Myocyte (in vitro differentiated cells): Measurements from ENCODE around the gene ERN1. TPM values are rescaled to one million over a fixed set of nuclear protein-coding genes. Genes with fewer than 3 reads are reported as not detected.

Experiments used
- DNase-seq: peaks from one replicate; pipeline ENCODE4 v3.0.0-alpha.2; 2012; ENCODE audit warnings: low read depth
- total RNA-seq: library from RNA; depleted of rRNA; stranded (reverse); fragments of >200 nt; gene quantifications from 2 replicates; pipeline ENCODE4 v1.2.3, GENCODE V29; 2014

Gene ERN1
- total RNA-seq, 1 donor from 2014 or later = 4.0 TPM

DNA sequence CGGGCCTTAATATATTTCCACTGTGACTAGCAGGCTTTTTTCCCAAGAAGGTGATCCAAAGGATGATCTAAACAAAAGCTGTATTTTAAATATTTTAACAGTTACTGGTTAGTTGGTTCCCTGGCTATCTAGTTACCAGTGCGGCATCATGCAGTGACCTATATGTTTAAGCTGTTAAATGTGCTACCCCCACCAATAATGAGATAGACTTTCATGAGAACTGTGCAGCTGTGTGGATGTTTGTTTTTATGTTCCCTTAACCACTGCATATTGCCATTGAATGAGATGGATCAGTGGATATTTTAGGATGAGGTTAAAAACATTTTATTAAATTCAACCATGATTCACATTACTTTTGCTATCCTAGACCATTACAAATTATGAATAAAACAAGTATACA is 16.9 kb downstream of the ERN1 start:
- no peak for DNase-seq

GRCh38 chr17:64111831-64112230 is 18.1 kb downstream of the ERN1 start:
- no peak for DNase-seq

GRCh38 chr17:64110379-64111152 is 19.4 kb downstream of the ERN1 start:
- no peak for DNase-seq

DNA sequence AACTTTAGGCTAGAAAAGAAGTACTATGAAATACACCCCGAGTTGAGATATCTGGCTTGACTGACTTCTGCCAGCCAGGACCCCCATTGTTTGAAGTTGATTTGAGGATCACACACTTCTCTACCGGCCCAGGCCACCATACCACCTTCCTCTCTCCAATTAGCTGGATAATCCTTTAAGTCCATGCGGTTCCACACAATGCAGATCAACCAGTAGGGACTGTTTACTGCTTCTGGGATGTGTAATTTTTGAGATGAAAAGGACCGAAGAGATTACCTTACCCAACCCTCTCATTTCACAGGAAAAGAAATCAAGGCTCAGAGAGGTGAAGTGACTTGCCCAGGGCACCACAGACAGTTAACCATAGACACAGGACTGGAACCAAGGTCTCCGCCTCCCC is 20.5 kb downstream of the ERN1 start:
- no peak for DNase-seq

DNA sequence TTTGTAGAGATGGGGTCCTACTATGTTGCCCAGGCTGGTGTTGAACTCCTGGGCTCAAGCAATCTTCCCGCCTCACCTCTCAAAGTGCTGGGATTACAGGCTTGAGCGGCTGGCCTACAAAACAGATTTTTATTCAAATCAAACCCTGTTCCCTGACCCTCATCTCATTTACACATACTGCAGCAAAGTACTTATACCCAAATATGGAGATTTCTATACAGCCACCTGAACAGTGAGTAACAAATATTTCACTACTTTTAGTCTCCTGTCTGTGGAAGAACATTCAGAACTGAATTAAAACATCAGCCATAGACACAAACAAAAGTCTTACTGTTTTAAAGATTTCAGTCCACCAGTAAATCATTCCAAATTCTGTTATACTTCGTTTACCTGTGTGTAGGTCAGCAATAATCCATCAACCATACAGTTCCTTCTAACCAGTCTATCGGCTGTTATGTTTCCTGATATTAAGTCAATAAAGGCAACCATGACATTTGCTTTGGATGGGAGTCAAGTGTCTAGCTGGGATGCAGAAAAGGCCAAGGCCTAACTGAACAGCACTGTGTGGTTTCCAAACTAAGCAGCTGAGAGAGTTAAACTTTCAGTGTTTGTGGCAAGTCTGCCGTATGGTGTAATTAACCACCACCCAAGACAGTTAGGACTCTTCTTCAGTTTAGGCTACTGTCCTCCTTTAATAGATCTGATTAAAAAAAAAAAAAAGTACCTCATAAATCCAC is 22.3 kb downstream of the ERN1 start:
- DNase-seq = peak; percentile 64

DNA sequence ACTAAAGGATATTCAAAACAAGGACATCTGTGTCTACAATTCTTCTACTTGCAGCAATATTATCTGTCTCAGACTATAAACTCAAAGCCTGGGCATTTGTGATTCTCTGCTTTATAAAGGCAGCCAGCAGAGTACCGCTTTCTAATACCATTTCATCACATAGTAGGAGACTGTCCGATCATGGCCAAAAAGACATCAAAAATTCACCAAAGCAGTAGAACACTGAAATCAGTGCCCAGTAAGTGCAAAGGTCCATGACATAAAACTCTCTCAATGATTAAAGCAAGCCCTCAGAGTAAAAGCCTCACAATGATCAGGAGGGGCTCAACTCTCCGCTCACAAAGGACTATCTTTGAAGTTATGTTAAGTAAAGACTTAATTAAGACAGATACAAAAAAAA is 23.0 kb downstream of the ERN1 start:
- no peak for DNase-seq

DNA sequence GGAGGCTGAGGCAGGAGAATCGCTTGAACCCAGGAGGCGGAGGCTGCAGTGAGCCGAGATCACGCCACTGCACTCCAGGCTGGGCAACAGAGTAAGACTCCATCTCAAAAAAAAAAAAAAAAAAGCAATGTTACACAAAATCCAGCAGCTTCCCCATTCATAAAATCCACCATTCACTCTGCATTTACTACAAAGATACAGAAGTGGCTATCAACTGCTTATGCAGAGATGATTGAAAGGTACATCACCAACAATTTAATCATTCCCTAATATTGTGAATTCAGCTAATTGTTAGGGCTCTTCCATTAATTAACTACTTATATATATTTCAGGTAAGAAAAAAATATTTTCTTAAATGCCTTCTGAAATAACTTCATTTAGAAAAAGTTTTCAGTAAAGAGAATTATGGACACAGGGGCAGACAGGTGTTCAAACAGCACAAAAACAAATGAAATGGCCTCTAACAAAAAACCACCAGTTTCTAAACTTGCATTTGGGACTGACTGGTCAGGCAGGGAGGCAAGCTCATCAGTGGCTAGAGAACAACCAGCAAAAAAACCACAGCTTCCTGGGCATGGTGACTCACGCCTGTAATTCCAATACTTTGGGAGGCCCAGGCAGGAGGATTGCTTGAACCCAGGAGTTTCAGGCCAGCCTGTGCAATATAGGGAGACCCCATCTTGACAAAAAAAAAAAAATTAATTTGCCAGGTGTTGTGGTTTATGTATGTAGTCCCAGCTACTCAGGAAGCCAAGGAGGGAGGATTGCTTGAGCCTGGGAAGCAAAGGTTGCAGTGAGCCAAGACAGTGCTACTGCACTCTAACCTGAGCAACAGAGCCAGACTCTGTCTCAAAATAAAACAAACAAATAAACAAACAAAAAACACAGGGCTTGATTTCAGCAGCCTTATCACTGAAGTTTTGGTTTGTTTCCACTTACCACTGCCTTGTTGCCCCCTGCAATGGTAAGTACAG is 26.3 kb downstream of the ERN1 start:
- DNase-seq = peak; percentile 44

- no peak for DNase-seq
These were observed 27.1 kb downstream of the ERN1 start for GRCh38 chr17:64102627-64103390.

- no peak for DNase-seq
These were observed 30.4 kb downstream of the ERN1 start for GRCh38 chr17:64099543-64099942.

DNA sequence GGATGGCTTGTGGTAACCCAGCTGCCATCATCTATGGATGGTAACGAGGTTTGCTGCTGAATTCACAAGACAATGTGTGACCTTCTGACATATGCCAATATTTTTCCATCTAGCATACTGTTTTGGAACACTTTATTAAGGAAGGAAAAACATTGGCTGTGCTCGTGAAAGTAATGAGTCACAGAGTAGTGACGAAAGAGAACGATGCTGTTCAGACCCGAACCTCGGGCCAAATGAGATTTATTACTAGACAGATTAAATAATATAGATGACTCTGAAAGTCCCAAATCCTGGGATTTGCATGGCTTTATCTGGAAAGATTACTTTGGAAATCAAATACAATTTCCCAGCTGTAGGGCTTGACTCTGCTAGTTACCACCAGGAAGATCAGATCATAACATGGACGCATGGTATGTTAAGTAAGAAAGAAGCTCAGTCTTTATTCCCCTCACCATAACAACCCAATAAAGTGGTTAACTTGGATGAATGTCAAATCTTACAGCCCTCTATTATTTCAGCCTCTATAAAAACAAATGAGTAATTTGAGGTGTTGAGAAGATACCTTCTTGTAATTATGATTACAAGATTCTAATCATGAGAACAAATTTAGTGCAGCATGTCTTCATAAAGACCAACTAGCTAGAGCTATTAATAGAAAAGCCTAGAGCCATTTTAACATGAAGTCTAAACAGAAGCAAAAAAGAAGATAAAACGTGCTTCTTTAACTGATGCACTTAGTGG is 32.6 kb downstream of the ERN1 start:
- no peak for DNase-seq

GRCh38 chr17:64096037-64096436 is 33.9 kb downstream of the ERN1 start:
- DNase-seq = no peak

DNA sequence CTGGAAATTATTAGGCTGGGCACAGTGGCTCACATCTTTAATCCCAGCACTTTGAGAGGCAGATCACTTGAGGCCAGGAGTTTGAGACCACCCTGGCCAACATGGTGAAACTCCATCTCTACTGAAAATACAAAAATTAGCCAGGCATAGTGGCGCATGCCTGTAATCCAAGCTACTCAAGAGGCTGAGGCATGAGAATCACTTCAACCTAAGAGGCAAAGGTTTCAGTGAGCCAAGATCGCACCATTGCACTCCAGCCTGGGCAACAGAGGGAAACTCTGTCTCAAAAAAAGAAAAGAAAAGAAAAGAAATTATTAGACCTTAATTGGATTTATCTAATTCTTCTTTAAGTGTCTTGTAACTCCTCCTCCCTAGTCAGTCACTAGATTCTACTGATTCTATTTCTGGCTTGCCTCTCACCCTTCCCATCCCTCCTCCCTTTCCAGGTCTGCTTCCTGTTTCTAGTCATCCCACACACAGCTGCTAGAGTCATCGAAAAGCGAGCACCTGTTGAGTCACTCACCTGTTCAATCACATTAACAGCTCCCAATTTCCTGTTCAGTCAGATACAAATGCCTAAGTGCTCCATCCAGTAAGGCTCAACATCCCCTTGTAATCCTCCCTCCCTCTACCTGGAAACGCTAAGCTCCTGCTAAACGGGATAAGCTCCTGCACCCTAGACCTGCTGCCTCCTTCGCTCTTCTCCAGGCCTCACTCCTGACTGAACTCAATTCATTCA is 34.6 kb downstream of the ERN1 start:
- DNase-seq = peak; percentile 72

DNA sequence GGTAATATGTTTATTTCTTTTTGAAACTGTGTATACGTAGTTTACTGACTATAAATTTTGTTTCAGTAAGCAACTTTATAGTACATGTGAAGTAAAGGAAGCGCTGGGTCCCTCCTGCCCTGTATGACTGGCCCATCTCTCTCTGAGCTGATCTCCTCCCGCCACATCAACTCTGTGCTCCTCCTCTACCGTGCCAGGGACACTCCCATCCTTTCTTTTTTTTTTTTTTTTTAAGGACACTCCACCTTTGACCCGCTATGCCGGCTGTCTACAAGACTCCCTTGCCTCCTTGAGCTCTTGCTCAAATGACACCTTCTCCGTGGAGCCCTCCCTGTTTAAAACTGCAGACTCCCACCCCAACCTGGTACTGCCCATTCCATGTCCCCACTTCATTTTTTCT is 35.5 kb downstream of the ERN1 start:
- no peak for DNase-seq

GRCh38 chr17:64092952-64093451 is 36.9 kb downstream of the ERN1 start:
- DNase-seq = no peak

- no peak for DNase-seq
These were observed 37.8 kb downstream of the ERN1 start for GRCh38 chr17:64092113-64092512.

DNA sequence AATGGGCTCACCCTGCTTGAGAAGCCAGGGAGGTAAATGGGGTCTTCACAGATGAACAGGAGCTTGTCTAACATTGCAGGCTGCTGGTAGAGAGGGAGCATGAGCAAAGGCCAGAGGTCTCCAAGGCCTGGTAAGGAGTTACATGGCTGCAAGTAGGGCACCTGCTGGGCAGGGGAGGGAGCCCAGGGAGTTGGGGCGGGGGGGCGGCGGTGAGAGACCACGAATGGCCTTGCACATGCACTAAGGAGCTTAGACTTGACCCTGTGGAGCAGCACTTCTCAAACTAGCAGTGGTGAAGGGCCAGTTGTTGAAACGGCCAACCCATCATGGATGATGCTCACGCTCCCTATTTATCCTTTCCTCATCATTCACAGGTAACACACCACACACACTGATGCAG is 38.4 kb downstream of the ERN1 start:
- no peak for DNase-seq

GRCh38 chr17:64091116-64091515 is 38.8 kb downstream of the ERN1 start:
- DNase-seq = no peak

GRCh38 chr17:64090144-64090543 is 39.8 kb downstream of the ERN1 start:
- DNase-seq = no peak
